Measurements from ENCODE around the gene GLRA3.
"Not testable (repeated sequence)": the region's sequence is repeated elsewhere in the genome, so short reads cannot be mapped to it uniquely, and the experiment has no call there.

GLRA3 gene

DNA sequence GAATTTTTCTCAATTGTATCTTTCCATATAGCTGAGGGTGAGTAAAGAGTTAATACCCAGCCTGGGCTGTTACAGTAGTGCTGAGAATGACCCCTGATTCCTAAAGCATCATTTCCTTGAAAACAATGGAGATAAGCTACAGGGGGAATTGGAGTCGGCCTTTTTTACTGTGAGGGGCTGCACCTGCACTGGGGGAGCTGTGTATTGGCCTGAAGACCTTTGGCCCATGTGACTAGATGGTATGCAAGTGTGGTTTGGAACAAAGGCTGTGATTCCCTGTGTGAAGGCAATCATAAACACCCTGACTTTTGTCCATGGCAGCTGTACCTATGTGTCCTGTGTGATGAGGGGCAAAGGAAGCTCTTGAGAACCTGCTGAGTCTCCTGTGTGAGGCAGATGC, 182.7 kb downstream of the GLRA3 start:
- intact Hi-C loops (cut with micrococcal nuclease) = no loop called here
- no peaks in the 10 kb centered on the region for H3K36me3 Mint-ChIP-seq (ENCODE audit: low read depth)
- no peak overlapping the region for H3K27ac Mint-ChIP-seq
- no peaks in the 10 kb centered on the region for H3K4me1 Mint-ChIP-seq (ENCODE audit: low read depth)
- peaks cover 1% of the 10 kb centered on the region for H3K27me3 Mint-ChIP-seq
- H3K9me3 Mint-ChIP-seq = no peaks in the 10 kb centered on the region
- no peak overlapping the region for H3K4me3 Mint-ChIP-seq

DNA sequence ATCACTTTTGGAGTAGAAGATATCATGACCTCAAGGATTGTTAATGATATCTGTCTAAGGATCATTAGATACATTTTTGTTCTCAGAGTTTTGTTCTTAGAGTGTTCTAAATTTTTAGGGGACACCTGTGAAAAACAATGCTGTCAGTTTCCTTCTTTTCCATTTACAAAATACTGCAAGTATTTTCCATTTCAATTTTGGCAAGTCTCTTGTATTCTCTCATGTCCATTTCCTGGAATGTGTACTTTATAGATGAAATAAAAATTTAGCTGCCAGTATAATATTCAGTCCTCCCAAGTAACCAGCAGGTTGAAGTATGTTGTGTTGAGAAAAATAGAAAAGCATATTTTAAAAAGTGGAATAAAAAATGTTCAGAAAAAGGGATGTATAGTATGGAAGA, 188.9 kb downstream of the GLRA3 start:
- Mint-ChIP-seq H3K4me3 (no peak overlapping the region), H3K4me1 (ENCODE audit: low read depth) (no peaks in the 10 kb centered on the region), H3K27ac (no peak overlapping the region), H3K36me3 (ENCODE audit: low read depth) (no peaks in the 10 kb centered on the region), H3K27me3 (peaks cover 1% of the 10 kb centered on the region), H3K9me3 (no peaks in the 10 kb centered on the region)
- intact Hi-C loops (cut with micrococcal nuclease) = no loop called here

DNA sequence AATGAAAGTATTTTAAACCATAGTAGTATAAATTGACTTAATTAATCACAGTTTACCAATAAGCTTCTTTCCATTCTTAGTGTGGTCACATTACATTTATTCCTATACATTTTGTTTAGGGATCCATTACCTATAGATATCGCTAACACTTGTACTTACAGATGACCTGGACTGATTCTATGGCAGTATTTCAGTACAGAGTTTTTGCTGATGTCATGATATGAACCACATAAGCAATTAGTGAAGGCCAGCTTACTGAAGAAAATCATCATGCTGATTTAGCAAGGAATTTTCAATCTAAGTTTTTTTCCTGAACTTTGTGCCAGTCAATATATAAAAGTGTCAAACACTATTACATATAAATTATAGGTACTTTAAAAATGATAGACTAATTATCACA, 193.3 kb downstream of the GLRA3 start:
- H3K9me3 Mint-ChIP-seq = no peaks in the 10 kb centered on the region
- no peak overlapping the region for H3K27ac Mint-ChIP-seq
- no peaks in the 10 kb centered on the region for H3K36me3 Mint-ChIP-seq (ENCODE audit: low read depth)
- no peaks in the 10 kb centered on the region for H3K4me1 Mint-ChIP-seq (ENCODE audit: low read depth)
- intact Hi-C loops (cut with micrococcal nuclease) = no loop called here
- no peak overlapping the region for H3K4me3 Mint-ChIP-seq
- peaks cover 1% of the 10 kb centered on the region for H3K27me3 Mint-ChIP-seq

DNA sequence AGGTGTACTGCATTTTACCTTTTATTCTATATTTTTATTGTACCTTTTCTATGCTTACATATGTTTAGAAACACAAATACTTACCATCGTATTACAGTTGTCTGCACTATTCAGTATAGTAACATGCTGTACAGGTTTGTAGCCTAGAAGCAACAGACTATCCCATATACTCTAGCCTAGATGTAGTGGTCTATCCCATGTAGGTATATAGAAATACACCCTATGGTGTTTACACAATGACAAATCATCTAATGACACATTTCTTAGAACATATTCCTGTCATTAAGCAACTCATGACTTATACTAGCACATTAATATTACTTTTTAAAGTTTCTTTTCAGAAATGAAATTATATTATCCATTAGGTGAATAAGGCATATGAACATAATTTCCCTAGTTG, 195.6 kb downstream of the GLRA3 start:
- H3K4me3 Mint-ChIP-seq = no peak overlapping the region
- H3K27me3 Mint-ChIP-seq = no peaks in the 10 kb centered on the region
- intact Hi-C loops (cut with micrococcal nuclease) = loop anchor here (5.0 kb wide), 1 partner anchor 79 kb away; no protein-coding TSS in a partner anchor
- H3K27ac Mint-ChIP-seq = no peak overlapping the region
- H3K36me3 Mint-ChIP-seq (ENCODE audit: low read depth) = no peaks in the 10 kb centered on the region
- no peaks in the 10 kb centered on the region for H3K9me3 Mint-ChIP-seq
- no peaks in the 10 kb centered on the region for H3K4me1 Mint-ChIP-seq (ENCODE audit: low read depth)

DNA sequence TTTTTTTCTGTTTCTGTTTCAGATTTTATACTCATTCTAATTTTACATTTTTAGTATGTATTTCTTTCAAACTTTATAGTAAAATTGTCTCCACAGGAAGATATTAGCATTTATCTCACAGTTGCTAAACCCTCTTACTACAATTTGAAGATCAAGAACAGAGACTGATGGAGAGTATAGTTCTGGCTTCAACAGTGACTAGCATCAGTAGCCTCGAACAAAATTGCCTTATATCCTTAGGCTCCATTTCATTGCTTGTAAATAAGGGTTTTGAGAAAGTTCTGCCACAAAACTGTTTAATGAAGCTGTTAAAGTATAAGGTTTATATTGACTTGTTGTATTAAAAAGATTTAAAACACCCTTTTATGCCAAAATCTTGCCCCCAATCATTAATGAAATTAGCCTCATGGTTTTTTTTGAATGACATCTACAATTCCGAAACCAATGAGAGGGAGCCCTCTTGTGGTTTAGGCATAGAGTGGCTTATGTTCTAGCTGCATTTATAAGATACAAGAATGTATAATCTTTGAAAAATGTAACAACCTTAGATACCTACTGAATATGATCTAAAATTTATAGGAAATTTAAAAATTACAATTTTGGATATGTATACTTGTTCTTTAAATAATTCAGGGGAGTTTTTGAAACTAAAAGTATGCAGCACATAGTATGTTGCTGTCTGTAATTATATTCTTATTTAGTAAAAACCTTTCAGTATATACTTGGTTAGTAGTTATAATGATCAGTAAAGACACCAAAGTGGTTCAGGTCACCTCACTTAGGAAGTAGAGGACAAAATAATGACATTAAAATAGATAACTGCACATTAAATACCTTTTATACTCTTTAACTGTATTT, 196.9 kb downstream of the GLRA3 start:
- Mint-ChIP-seq H3K4me1 (ENCODE audit: low read depth) (no peaks in the 10 kb centered on the region), H3K4me3 (no peak overlapping the region), H3K9me3 (no peaks in the 10 kb centered on the region), H3K27me3 (no peaks in the 10 kb centered on the region), H3K36me3 (ENCODE audit: low read depth) (no peaks in the 10 kb centered on the region), H3K27ac (no peak overlapping the region)
- intact Hi-C loops (cut with micrococcal nuclease) = loop anchor here (1.0 to 5.0 kb wide), 2 partner anchors 80 to 267 kb away; no protein-coding TSS in a partner anchor

DNA sequence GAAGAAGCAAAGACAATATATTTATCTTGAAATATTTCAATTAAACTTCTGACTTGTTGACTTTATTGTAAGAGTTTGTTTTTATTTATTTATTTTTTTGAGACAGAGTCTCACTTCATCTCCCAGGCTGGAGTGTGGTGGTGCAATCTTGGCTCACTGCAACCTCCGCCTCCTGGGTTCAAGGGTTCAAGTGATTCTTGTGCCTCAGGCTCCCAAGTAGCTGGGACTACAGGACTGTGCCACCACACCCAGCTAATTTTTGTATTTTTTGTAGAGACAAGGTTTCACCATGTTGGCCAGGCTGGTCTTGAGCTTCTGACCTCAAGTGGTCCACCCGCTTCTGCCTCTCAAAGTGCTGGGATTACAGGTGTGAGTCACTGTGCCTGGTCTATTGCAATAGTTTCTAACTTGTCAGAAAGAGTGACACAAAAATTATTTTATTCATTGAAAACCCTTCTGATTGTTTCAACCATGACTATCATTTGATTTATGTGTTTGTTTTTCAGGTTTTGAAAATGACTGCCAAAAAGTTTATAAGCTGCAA, 199.1 kb downstream of the GLRA3 start:
- intact Hi-C loops (cut with micrococcal nuclease) = loop anchor here (5.0 kb wide), 1 partner anchor 82 kb away; no protein-coding TSS in a partner anchor
- not testable (repeated sequence) for H3K36me3 Mint-ChIP-seq (ENCODE audit: low read depth)

DNA sequence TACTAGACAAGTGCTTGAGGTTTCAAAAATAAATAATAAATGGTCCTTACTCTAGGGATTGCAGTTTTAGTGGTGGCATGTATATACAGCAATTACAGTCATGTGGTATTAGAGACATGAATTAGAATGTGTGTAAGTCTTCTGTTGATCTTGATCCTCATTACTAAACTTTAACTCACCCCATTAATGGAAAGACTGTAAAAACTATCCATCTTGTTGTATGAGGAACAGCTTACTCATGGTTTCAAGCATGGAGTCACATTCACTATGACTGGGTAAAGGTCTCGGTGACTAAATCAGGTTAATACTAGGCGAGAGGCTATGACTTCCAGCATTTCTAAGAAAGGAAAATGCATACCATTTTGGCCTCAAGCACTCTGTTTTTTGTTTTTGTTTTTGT, 199.8 kb downstream of the GLRA3 start:
- H3K9me3 Mint-ChIP-seq = no peaks in the 10 kb centered on the region
- H3K4me3 Mint-ChIP-seq = no peak overlapping the region
- no peak overlapping the region for H3K27ac Mint-ChIP-seq
- intact Hi-C loops (cut with micrococcal nuclease) = no loop called here
- no peaks in the 10 kb centered on the region for H3K27me3 Mint-ChIP-seq
- no peaks in the 10 kb centered on the region for H3K4me1 Mint-ChIP-seq (ENCODE audit: low read depth)
- H3K36me3 Mint-ChIP-seq (ENCODE audit: low read depth) = no peaks in the 10 kb centered on the region

More for the DNA sequence above, 199.1 kb downstream of the GLRA3 start:
- not testable (repeated sequence) for H3K9me3 Mint-ChIP-seq; H3K4me3 Mint-ChIP-seq; H3K27me3 Mint-ChIP-seq; H3K4me1 Mint-ChIP-seq (ENCODE audit: low read depth); H3K27ac Mint-ChIP-seq

DNA sequence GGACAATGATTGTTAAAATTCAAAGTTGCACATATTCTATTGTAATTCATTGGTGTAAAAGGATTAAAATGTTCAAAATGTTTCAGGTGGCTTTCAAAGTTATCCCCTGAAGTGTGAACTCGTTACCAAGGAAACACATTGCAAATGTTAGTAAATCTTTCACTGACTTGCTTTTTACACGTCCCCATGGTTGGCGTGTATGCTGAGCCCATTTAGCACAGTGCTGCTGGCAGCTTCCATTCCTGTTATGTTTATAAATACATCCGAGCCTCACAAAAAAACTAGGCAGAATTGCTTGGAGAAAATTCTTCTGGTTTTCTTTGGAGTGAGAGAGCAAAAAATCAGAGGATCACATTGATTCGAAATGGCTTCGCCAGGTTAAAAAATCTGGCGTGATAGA, 200.9 kb downstream of the GLRA3 start:
- no peaks in the 10 kb centered on the region for H3K36me3 Mint-ChIP-seq (ENCODE audit: low read depth)
- no peak overlapping the region for H3K4me3 Mint-ChIP-seq
- H3K9me3 Mint-ChIP-seq = no peaks in the 10 kb centered on the region
- no peak overlapping the region for H3K27ac Mint-ChIP-seq
- H3K4me1 Mint-ChIP-seq (ENCODE audit: low read depth) = no peaks in the 10 kb centered on the region
- intact Hi-C loops (cut with micrococcal nuclease) = no loop called here
- no peaks in the 10 kb centered on the region for H3K27me3 Mint-ChIP-seq

DNA sequence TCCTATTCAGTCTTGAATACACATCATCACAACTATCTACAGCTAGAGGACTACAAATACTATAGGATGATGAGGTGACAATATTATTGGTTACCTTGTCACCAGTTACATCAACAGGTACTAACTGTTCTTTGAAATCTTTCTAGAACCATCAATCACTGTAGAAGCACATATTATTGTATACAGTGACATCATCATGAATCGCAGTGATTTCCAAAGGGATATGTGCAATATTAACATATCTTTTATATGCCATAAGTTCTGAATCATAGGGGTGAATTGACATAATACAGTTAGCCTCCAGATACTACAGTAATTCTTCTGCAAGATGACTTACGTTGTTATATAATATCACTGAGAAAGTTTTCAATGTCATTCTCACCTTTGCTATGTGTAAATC, 201.6 kb downstream of the GLRA3 start:
- intact Hi-C loops (cut with micrococcal nuclease) = no loop called here
- Mint-ChIP-seq H3K27ac (no peak overlapping the region), H3K9me3 (no peaks in the 10 kb centered on the region), H3K36me3 (ENCODE audit: low read depth) (no peaks in the 10 kb centered on the region), H3K4me1 (ENCODE audit: low read depth) (no peaks in the 10 kb centered on the region), H3K4me3 (no peak overlapping the region), H3K27me3 (no peaks in the 10 kb centered on the region)

DNA sequence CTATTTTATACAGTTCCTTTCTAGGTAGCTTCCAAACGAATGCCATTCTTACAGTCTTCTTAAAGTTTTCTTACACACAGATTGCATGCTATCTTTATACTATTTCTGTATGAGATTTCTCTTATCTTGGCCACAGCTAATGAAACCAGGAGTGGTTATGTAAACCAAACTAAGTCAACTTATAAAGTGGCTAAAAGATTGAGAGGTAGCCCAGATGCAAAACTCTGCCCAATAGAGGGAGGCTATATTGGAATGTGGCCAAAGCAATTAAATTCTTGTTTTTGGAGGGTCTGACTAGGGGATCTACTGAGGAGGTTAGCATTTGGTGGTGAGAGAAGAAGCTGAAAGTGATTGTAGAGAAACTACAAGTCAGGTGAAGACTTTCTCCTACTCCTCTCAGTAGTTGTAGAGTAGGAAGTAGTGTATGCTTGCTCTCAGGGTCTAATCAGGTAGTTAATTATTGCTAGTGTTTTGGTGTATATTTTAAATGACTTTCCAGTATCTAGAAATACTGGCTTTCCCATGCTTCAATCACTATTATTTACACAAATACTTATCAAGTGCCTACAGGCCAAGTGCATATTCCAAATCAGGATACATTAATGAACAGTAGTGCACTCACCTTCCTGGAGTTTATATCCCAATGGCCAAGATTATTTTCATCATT, 202.6 kb downstream of the GLRA3 start:
- H3K4me3 Mint-ChIP-seq = no peak overlapping the region
- H3K27me3 Mint-ChIP-seq = no peaks in the 10 kb centered on the region
- H3K4me1 Mint-ChIP-seq (ENCODE audit: low read depth) = no peaks in the 10 kb centered on the region
- H3K9me3 Mint-ChIP-seq = no peaks in the 10 kb centered on the region
- no peaks in the 10 kb centered on the region for H3K36me3 Mint-ChIP-seq (ENCODE audit: low read depth)
- intact Hi-C loops (cut with micrococcal nuclease) = no loop called here
- no peak overlapping the region for H3K27ac Mint-ChIP-seq

DNA sequence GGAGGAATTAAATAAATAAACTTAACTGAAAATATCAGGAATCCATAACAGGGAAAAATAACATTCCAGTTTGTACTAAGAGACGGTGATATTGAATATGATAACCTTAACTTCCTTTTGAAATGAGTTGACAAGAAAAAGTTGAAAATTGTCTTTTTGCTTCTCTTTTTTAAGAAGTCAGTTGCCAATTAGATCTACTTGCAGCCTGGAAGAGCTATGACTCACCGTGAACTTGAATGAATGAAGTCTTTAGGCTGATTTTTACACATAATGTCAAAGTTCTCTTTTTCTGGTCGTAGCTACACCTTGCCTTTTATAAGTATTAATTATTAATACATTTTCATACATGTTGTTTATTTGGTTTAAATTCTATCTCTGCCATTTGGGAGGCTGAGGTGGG, 212.4 kb downstream of the GLRA3 start:
- Mint-ChIP-seq H3K4me3 (no peak overlapping the region), H3K27me3 (peaks cover 7% of the 10 kb centered on the region), H3K4me1 (ENCODE audit: low read depth) (peaks cover 31% of the 10 kb centered on the region), H3K9me3 (no peaks in the 10 kb centered on the region), H3K36me3 (ENCODE audit: low read depth) (no peaks in the 10 kb centered on the region), H3K27ac (no peak overlapping the region)
- intact Hi-C loops (cut with micrococcal nuclease) = no loop called here

DNA sequence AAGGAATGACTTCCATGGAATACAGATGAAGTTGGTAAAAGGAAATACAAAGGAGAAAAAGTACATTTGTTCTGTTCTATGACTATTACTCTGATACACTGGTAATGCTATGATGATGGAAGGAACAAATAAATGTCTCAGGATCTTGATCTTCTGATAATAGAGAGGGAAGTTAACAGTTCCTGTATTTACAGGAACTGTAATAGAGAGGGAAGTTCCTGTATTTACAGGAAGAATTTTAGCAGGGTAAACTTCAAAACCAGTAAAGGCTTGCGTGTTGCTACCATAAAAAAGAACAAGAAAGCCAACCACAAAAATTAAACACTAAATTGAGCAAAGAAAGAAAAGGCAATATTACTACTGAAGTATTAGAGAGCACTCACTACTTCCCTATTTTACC, 215.1 kb downstream of the GLRA3 start:
- intact Hi-C loops (cut with micrococcal nuclease) = no loop called here
- peak overlapping the region; percentile 57 for H3K27ac Mint-ChIP-seq
- peaks cover 2% of the 10 kb centered on the region for H3K27me3 Mint-ChIP-seq
- no peaks in the 10 kb centered on the region for H3K9me3 Mint-ChIP-seq
- H3K4me1 Mint-ChIP-seq (ENCODE audit: low read depth) = peaks cover 31% of the 10 kb centered on the region
- H3K4me3 Mint-ChIP-seq = no peak overlapping the region
- H3K36me3 Mint-ChIP-seq (ENCODE audit: low read depth) = no peaks in the 10 kb centered on the region

DNA sequence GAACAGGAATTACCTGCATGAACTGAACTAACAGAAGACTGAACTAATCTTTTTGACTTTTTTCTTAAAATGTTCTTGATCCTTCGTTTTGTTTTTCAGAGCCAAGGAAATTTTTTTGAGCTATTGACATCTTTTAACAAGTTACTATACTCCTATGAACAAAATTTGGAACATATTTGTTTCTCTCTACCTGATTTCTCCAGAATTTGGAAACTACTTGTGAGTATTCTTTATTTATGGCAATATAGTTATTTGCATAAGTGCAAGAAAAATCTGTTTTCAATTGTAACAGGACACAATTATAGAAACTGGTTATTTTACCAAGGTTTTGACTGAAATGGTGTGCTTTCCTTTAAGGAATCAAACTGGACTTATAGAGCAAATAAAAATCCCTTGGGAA, 217.3 kb downstream of the GLRA3 start:
- no peak overlapping the region for H3K27ac Mint-ChIP-seq
- H3K4me3 Mint-ChIP-seq = no peak overlapping the region
- intact Hi-C loops (cut with micrococcal nuclease) = no loop called here
- no peaks in the 10 kb centered on the region for H3K9me3 Mint-ChIP-seq
- peaks cover 21% of the 10 kb centered on the region for H3K4me1 Mint-ChIP-seq (ENCODE audit: low read depth)
- no peaks in the 10 kb centered on the region for H3K36me3 Mint-ChIP-seq (ENCODE audit: low read depth)
- no peaks in the 10 kb centered on the region for H3K27me3 Mint-ChIP-seq

DNA sequence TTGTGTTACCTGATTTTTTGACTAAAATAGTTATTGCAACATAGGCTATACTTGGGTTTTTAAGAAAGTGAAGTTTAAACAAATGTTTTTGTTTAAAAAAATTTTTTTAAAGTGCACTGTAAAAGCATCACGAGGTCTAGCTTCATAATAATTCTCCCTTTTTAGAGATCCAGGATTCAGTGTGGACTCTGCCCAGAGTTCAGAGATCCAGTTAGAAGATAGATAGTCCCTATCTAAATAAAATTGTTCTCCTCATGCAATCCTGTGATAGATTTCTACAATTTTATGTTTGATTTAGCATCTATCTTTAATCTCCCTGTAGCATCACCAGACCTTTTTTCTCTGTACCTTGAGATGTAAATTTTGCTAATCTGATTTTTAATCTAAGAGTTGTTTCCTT, 221.3 kb downstream of the GLRA3 start:
- Mint-ChIP-seq H3K27ac (no peak overlapping the region), H3K4me1 (ENCODE audit: low read depth) (no peaks in the 10 kb centered on the region), H3K4me3 (no peak overlapping the region), H3K36me3 (ENCODE audit: low read depth) (no peaks in the 10 kb centered on the region), H3K9me3 (no peaks in the 10 kb centered on the region), H3K27me3 (no peaks in the 10 kb centered on the region)
- intact Hi-C loops (cut with micrococcal nuclease) = no loop called here

All from dendritic cell treated with granulocyte-macrophage colony-stimulating factor and Interleukin-4, amounts not matched to agents 40 ng/mL and 50 ng/mL, for 4 days (primary cell).